Activated CD4-positive, CD25-positive, alpha-beta regulatory T cell treated with anti-CD3 and anti-CD28 coated beads, Interleukin-2, amount 50 U/mL, for 72 hours (primary cell): ENCODE data around the gene ZIK1.

ENCODE experiments used
- DNase-seq: peaks from one replicate; pipeline ENCODE4 v3.0.0; 2021

The ZIK1 gene

DNA sequence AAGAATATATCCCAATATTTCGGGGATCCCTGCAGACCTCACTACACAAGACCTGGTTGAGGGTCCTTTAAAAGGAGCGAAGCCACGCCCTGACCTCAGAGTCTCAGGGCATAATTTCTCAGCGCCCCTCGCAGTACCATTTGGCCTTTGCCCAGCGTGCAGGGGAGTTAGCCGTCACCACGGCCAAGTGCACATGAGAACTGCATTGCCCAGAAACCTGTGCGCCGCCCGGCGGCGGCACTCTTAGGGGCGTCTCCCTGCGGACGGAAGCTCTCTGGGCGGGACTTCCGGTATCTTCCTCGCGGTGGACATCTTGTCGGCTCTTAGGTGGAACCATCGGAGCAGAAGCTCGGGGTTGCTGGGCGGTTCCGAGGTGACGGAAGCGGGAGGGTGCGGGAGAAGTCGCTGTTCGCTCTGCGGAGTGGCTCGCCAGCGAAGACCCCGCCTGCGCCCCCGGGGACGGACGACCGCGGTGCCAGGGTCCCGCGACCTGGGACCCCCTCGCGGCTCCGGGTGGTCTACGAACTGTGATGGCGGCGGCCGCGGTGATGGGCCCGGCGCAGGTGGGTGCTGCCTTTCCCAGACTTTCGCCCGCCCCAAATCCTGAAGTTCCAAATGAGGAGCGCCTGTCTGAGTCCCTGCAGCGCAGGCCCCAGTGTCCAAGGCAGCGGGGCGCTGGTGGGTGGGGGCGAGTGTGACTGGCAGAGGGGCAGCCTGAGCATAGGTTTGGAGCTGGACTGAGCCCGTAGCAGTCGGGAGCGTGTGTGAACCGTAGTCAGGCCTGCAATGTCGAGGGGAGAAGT, 30.2 kb downstream of the ZIK1 start, which contains the start of gene ZNF134:
ZNF134 (plus strand) TSS at position 302 of the 803 bp plus-strand sequence. CDS start 5,227 bp downstream, outside the sequence.
- peak; percentile 91 for DNase-seq

GRCh38 chr19:57615346-57615745, 31.4 kb downstream of the ZIK1 start:
- DNase-seq: no peak

GRCh38 chr19:57620673-57621348, 36.9 kb downstream of the ZIK1 start:
- no peak for DNase-seq

GRCh38 chr19:57623091-57623490, 39.1 kb downstream of the ZIK1 start:
- no peak for DNase-seq

DNA sequence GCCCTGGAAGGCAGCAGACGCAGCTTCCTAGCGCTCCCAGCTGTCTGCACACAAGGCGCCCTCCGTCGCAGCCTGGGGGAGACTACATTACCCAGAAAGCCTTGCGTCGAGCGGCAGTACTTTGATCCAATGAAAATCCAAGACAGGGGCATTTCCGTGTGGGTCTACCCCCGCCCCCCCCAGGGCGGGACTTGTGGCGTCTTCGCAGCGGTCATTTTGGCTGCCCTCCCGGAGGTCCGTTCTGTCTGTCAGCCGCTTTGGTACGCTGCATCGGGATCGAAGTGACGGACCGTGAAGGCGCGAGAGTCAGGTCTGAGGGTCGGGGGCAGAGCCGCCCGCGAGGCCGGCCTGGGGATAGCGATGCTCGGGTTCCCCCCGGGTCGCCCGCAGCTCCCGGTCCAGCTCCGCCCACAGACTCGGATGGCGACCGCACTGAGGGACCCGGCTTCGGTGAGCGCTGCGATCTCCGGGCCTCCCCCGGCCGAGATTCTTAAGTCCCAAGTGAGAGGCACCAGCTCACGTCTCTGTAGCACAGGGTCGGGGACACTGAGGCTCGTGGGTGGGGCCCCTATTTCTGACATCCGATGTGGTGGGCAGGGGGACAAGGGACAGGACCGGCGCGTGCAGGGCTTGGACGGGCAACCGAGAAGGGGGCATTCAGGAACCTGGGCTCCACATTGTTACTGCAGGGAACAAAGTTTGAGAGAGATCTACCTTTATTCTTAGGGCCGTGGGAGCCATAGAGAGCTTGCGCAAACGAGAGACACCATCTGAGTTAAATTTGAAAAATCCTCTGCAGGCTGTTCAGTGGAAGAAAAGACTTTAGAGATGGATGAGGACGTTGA, 49.3 kb downstream of the ZIK1 start, which contains the start of gene ZNF211:
ZNF211 (plus strand) TSS at position 182 of the 845 bp plus-strand sequence; CDS start at position 361, 179 bp downstream.
- DNase-seq: peak; percentile 89

DNA sequence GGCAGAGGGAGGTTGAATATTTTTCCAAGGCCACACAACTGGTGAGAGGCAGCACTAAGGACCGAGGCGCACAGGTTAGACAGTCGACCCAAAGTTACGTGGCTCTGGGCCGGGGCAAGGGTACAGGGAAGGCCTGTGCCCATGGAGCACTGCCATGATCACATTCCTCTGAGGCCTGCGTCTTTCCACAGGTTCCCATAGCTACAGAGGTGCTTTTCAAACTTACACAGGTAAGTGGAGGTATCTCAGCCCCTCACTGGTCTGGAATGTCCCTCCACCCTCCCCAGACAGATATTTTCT, 49.8 kb downstream of the ZIK1 start:
- DNase-seq: no peak

DNA sequence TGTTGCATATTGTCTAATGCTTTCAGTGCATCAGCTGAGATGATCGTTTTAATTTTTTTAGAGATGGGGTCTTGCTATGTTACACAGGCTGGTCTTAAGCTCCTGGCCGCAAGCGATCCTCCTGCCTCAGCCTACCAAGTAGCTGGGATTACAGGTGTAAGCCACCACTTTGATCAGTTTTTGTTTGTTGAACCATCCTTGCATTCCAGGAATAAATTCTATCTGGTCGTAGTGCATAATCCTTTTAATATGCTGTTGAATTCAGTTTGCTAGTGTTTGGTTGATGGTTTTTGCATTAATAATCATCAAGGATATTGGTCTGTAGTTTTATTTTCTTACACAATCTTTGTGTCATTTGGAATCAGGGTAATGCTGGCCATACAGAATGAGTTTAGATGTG, 53.4 kb downstream of the ZIK1 start:
- DNase-seq: no peak

DNA sequence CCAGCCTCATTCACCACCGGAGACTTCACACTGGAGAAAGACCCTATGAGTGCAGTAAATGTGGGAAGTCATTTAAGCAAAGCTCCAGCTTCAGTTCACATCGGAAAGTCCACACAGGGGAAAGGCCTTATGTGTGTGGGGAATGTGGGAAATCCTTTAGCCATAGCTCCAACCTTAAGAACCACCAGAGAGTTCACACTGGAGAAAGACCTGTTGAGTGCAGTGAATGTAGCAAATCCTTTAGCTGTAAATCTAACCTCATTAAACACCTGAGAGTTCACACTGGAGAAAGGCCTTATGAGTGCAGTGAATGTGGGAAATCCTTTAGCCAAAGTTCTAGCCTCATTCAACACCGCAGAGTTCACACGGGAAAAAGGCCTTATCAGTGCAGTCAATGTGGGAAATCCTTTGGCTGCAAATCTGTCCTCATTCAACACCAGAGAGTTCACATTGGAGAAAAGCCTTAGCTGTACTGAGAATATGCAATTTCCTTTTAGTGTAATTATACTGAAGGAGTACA, 57.8 kb downstream of the ZIK1 start:
- DNase-seq: no peak

DNA sequence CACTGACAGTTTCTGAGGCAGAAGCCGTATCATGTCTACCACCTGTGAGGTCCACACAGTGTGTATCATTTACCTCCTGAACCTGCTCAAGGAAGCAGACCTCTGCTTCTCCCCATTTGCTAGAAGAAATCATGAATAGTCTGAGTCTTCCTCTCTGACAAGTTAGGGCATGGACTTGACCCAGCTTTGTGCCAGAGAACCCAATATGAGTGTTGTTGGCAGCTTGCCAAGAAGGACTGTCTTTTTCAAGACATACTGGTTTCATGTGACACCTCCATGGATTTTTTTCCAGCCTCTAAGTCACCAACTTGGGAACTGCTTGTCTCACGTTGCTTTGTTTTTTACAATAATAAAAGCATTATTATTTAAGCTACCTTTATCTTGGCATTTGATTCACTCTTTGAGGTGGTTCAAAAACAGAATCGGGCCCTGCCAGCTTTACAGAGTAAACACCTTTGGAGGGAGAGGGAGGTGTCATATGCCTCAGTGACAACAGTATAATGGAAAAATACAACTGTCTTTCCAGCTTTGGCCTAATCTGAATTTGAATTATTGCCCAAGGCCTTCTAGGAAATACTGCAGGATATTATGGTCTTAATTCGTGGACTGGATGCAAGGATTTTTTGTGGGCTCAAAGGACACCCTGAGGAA, 58.6 kb downstream of the ZIK1 start:
- DNase-seq: no peak
